HepG2 (cell line): ENCODE data around the gene TGFB2. TPM values are rescaled to one million over a fixed set of nuclear protein-coding genes. Genes with fewer than 3 reads are reported as not detected.

ENCODE experiments used
- ATAC-seq: fragments of 200-7000 bp; cut with Tn5 transposase; 3 replicates; pipeline ENCODE4 v1.9.1; 2020; ENCODE audit warnings: mild to moderate bottlenecking, moderate library complexity
- BruUV-seq: library from RNA; stranded (reverse); fragments of 400-500 nt; replicated peaks from 2 replicates; lab custom pipeline; 2021; lab: Mats Ljungman, UMichigan
- CTCF ChIA-PET: fragments of 300-600 bp; formaldehyde crosslinking; extraction: SDS; loops from one replicate; lab custom pipeline; 2021; ENCODE audit warnings: low total read pairs, inconsistent platforms, low intra/inter-chr PET ratio; lab: Yijun Ruan, JAX
- POLR2A ChIA-PET: fragments of 350-600 bp; sonication (Branson Sonifier 250); formaldehyde crosslinking; loops from one replicate; lab custom pipeline; 2020; ENCODE audit warnings: antibody characterized with exemption, inconsistent platforms; lab: Yijun Ruan, JAX
- DNase-seq: peaks from one replicate; pipeline ENCODE4 v3.0.0-alpha.2; 2015; ENCODE audit warnings: low spot score
- FAIRE-seq: peaks from 3 replicates; lab custom pipeline; 2011; peaks lifted over from hg19 to GRCh38; lab: Jason Lieb, UNC
- H2AFZ ChIP-seq: one replicate; pipeline ENCODE4 v1.6.1; 2011; ENCODE audit warnings: low read length, inconsistent platforms
- H3K27ac ChIP-seq: fragments of 300-600 bp; 3 replicates; pipeline ENCODE4 v1.8.0; 2011; ENCODE audit warnings: mixed run types, mild to moderate bottlenecking, mixed read lengths, low read length, inconsistent platforms; ENCODE audit not compliant: insufficient read depth; ENCODE audit errors: extremely low read length
- H3K27me3 ChIP-seq, 2 experiments: fragments of 200-600 bp in 1 of 2; 2 replicates in 1 of 2; 3 replicates in 1 of 2; pipeline versions ENCODE4 v1.6.0 to v1.8.0; 2011; ENCODE audit warnings: low read length in 2 of 2, mild to moderate bottlenecking in 2 of 2, moderate library complexity in 2 of 2, inconsistent platforms in 1 of 2; ENCODE audit not compliant: insufficient read depth in 2 of 2, control insufficient read depth in 1 of 2
- H3K36me3 ChIP-seq, 2 experiments: fragments of 200-600 bp in 1 of 2; replicated peaks in 1 of 2; 2 replicates in 1 of 2; 3 replicates in 1 of 2; pipeline versions ENCODE4 v1.5.1 to v1.8.0; 2011; ENCODE audit warnings: low read length in 2 of 2, inconsistent platforms in 1 of 2; ENCODE audit not compliant: insufficient read depth in 2 of 2, control insufficient read depth in 1 of 2
- H3K4me1 ChIP-seq: 2 replicates; pipeline ENCODE4 v1.5.1; 2012; ENCODE audit warnings: low read length, inconsistent platforms; ENCODE audit not compliant: insufficient read depth
- H3K4me2 ChIP-seq: 2 replicates; pipeline ENCODE4 v1.6.0; 2011; ENCODE audit warnings: low read depth, low read length, inconsistent platforms
- H3K4me3 ChIP-seq, 3 experiments: fragments of 200-600 bp in 1 of 3; sonication (generic), shearing (Covaris generic) in 1 of 3; replicated peaks in 1 of 3; 2 replicates each; pipeline ENCODE4 v1.5.1; 2011 to 2016; ENCODE audit warnings: low read length in 3 of 3, inconsistent platforms in 2 of 3, low read depth in 2 of 3, mild to moderate bottlenecking in 2 of 3, control low read depth in 1 of 3, mixed read lengths in 1 of 3; ENCODE audit not compliant: insufficient read depth in 1 of 3
- H3K79me2 ChIP-seq: one replicate; pipeline ENCODE4 v1.6.1; 2011; ENCODE audit warnings: low read length, inconsistent platforms; ENCODE audit not compliant: insufficient read depth
- H3K9ac ChIP-seq: 2 replicates; pipeline ENCODE4 v1.6.0; 2011; ENCODE audit warnings: mild to moderate bottlenecking, low read depth, low read length, inconsistent platforms; ENCODE audit not compliant: insufficient read depth
- H3K9me3 ChIP-seq: 2 replicates; pipeline ENCODE4 v1.5.1; 2012; ENCODE audit warnings: mild to moderate bottlenecking, low read length
- H4K20me1 ChIP-seq: 2 replicates; pipeline ENCODE4 v1.6.0; 2011; ENCODE audit warnings: inconsistent platforms, mild to moderate bottlenecking, low read length, moderate library complexity; ENCODE audit not compliant: insufficient read depth
- RXRB ChIP-seq: IDR thresholded peaks from 2 replicates; pipeline ENCODE4 v1.6.1; 2016; ENCODE audit warnings: borderline replicate concordance, missing genetic modification reagents, missing compliant biosample characterization
- SKIL ChIP-seq: sonication (generic); formaldehyde crosslinking; IDR thresholded peaks from 2 replicates; pipeline ENCODE4 v1.8.0; 2022; ENCODE audit warnings: missing genetic modification reagents, mild to moderate bottlenecking, moderate library complexity, borderline replicate concordance
- SRSF9 ChIP-seq: fragments of 200-400 bp; formaldehyde crosslinking; IDR thresholded peaks from 2 replicates; pipeline ENCODE4 v1.6.1; 2018; ENCODE audit warnings: borderline replicate concordance, mild to moderate bottlenecking, low read depth, low read length; ENCODE audit not compliant: insufficient read depth, poor library complexity, severe bottlenecking
- ZBTB21 ChIP-seq: sonication (generic); formaldehyde crosslinking; IDR thresholded peaks from 2 replicates; pipeline ENCODE4 v1.4.0; 2020; ENCODE audit warnings: missing genetic modification reagents
- ZNF256 ChIP-seq: sonication (generic); formaldehyde crosslinking; conservative IDR thresholded peaks from 2 replicates; pipeline ENCODE4 v1.4.0; 2020; ENCODE audit warnings: missing genetic modification reagents
- ZNF33A ChIP-seq: sonication (generic); formaldehyde crosslinking; IDR thresholded peaks from 2 replicates; pipeline ENCODE4 v1.5.1; 2020; ENCODE audit warnings: missing genetic modification reagents, mild to moderate bottlenecking, moderate library complexity, borderline replicate concordance
- ZZZ3 ChIP-seq: sonication (generic); formaldehyde crosslinking; IDR thresholded peaks from 2 replicates; pipeline ENCODE4 v1.4.0; 2020; ENCODE audit warnings: missing genetic modification reagents, mild to moderate bottlenecking, borderline replicate concordance
- WGBS: methylation state at CpG from one replicate; pipeline ENCODE4 v1.1.6; 2017; ENCODE audit warnings: low lambda C conversion rate; 5-methylcytosine and 5-hydroxymethylcytosine counted together
- in situ Hi-C: cut with HindIII; loops from 2 replicates; pipeline ENCODE4 v1.10.0; 2017; ENCODE audit warnings: low pct_unique_long_range_greater_than_20kb; ENCODE audit not compliant: extremely low pct_ligation_motif_present
- intact Hi-C: fragments of 100-400 bp; cut with micrococcal nuclease; formaldehyde crosslinking; loops from one replicate; pipeline ENCODE4 v1.10.0; 2022; ENCODE audit not compliant: unreplicated experiment
- polyA plus RNA-seq, 8 experiments: library from polyadenylated mRNA; depleted of rRNA in 3 of 8; stranded (reverse) in 7 of 8; unstranded in 1 of 8; fragments of >200 nt; fragmentation: Illumina TruSeq in 4 of 8; extraction: Trizol in 4 of 8; gene quantifications; 2 replicates each; pipeline versions ENCODE4 v1.2.1 to v1.2.3, GENCODE V29; 2011 to 2016; ENCODE audit warnings: low read depth in 4 of 8, missing spikeins in 1 of 8, mixed read lengths in 1 of 8; ENCODE audit not compliant: insufficient read depth in 1 of 8
- total RNA-seq, 5 experiments: library from RNA; depleted of rRNA; stranded (reverse); fragments of >200 nt; fragmentation: Illumina TruSeq; extraction: Trizol; gene quantifications; 2 replicates each; pipeline ENCODE4 v1.2.3, GENCODE V29; 2016; ENCODE audit warnings: low read depth in 1 of 5
- TF ChIP-seq, protein P1 (sequence below): sonication (generic); formaldehyde crosslinking; conservative IDR thresholded peaks from 2 replicates; pipeline ENCODE4 v1.5.0; 2020; ENCODE audit warnings: missing genetic modification reagents
- TF ChIP-seq, protein P2 (sequence below): sonication (generic); formaldehyde crosslinking; IDR thresholded peaks from 2 replicates; pipeline ENCODE4 v1.4.0; 2020; ENCODE audit warnings: missing genetic modification reagents
- TF ChIP-seq, protein P3 (sequence below): sonication (generic); formaldehyde crosslinking; IDR thresholded peaks from 2 replicates; pipeline ENCODE4 v1.5.0; 2020; ENCODE audit warnings: missing genetic modification reagents, mild to moderate bottlenecking, borderline replicate concordance
- TF ChIP-seq, protein P4 (sequence below): sonication (generic); formaldehyde crosslinking; IDR thresholded peaks from 2 replicates; pipeline ENCODE4 v1.4.0; 2020; ENCODE audit warnings: missing genetic modification reagents

Gene TGFB2
- total and polyA plus RNA-seq, 2 of the 13 experiments (the other 11 are each of a cell fraction or from before 2014, with no cell fraction given): 0.07 TPM; not detected in 1

- TF ChIP-seq, protein P1, sequence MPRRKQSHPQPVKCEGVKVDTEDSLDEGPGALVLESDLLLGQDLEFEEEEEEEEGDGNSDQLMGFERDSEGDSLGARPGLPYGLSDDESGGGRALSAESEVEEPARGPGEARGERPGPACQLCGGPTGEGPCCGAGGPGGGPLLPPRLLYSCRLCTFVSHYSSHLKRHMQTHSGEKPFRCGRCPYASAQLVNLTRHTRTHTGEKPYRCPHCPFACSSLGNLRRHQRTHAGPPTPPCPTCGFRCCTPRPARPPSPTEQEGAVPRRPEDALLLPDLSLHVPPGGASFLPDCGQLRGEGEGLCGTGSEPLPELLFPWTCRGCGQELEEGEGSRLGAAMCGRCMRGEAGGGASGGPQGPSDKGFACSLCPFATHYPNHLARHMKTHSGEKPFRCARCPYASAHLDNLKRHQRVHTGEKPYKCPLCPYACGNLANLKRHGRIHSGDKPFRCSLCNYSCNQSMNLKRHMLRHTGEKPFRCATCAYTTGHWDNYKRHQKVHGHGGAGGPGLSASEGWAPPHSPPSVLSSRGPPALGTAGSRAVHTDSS (CRISPR knock-in tag): no peak
- TF ChIP-seq, all 625 proteins: peak for 0
These were observed 41.8 kb upstream of the TGFB2 start (continued) for GRCh38 chr1:218303176-218303879.

GRCh38 chr1:218304281-218305039 is 40.7 kb upstream of the TGFB2 start:
- in situ Hi-C loops: no loop called here
- TF ChIP-seq, protein P2, sequence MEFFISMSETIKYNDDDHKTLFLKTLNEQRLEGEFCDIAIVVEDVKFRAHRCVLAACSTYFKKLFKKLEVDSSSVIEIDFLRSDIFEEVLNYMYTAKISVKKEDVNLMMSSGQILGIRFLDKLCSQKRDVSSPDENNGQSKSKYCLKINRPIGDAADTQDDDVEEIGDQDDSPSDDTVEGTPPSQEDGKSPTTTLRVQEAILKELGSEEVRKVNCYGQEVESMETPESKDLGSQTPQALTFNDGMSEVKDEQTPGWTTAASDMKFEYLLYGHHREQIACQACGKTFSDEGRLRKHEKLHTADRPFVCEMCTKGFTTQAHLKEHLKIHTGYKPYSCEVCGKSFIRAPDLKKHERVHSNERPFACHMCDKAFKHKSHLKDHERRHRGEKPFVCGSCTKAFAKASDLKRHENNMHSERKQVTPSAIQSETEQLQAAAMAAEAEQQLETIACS (CRISPR knock-in tag): no peak
- TF ChIP-seq RXRB (CRISPR knock-in tag) (no peak), SRSF9 (no peak), ZNF33A (CRISPR knock-in tag) (no peak), ZNF256 (no peak), ZZZ3 (CRISPR knock-in tag) (no peak), ZBTB21 (CRISPR knock-in tag) (no peak), SKIL (CRISPR knock-in tag) (no peak)
- TF ChIP-seq, protein P3, sequence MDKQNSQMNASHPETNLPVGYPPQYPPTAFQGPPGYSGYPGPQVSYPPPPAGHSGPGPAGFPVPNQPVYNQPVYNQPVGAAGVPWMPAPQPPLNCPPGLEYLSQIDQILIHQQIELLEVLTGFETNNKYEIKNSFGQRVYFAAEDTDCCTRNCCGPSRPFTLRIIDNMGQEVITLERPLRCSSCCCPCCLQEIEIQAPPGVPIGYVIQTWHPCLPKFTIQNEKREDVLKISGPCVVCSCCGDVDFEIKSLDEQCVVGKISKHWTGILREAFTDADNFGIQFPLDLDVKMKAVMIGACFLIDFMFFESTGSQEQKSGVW (CRISPR knock-in tag): no peak
- TF ChIP-seq, protein P4, sequence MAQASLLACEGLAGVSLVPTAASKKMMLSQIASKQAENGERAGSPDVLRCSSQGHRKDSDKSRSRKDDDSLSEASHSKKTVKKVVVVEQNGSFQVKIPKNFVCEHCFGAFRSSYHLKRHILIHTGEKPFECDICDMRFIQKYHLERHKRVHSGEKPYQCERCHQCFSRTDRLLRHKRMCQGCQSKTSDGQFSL (CRISPR knock-in tag): no peak
- TF ChIP-seq, all 625 proteins: peak for 0
- no peaks in the 10 kb centered on the region for H3K4me1 ChIP-seq
- no TSS peak for BruUV-seq
- H3K27me3 ChIP-seq: no peaks in the 10 kb centered on the region; a peak in 1 of 5 replicates
- no peak overlapping the region for H3K9ac ChIP-seq
- H3K79me2 ChIP-seq: peaks cover 14% of the 10 kb centered on the region
- H3K27ac ChIP-seq: no peak overlapping the region
- intact Hi-C loops: no loop called here
- no peak overlapping the region for H3K4me3 ChIP-seq
- no peak overlapping the region for H2AFZ ChIP-seq
- no peak for DNase-seq
- FAIRE-seq: no peak
- POLR2A ChIA-PET: no interaction called here
- 97% methylated on average over 8 of the region's 8 CpGs for WGBS
- no peaks in the 10 kb centered on the region for H3K9me3 ChIP-seq
- no peak overlapping the region for H3K4me2 ChIP-seq
- CTCF ChIA-PET: no interaction called here
- no peak for ATAC-seq
- no peaks in the 10 kb centered on the region; the same call in 1 of the 2 replicates for H4K20me1 ChIP-seq
- peaks cover 11 to 45% of the 10 kb centered on the region in 2 experiments; a peak in 4 of 5 replicates for H3K36me3 ChIP-seq
